OCI-LY1 (cell line): ENCODE data around the gene PTGDR.

Source experiments
- CTCF ChIP-seq: fragments of 200-600 bp; sonication (generic), shearing (Covaris generic); IDR thresholded peaks from 2 replicates; pipeline ENCODE4 v1.5.1; 2017; ENCODE audit warnings: mild to moderate bottlenecking, antibody characterized with exemption, low read length, moderate library complexity, mixed read lengths
- EZH2 ChIP-seq: fragments of 200-600 bp; sonication (generic), shearing (Covaris generic); IDR thresholded peaks from 2 replicates; pipeline ENCODE4 v1.8.0; 2017; ENCODE audit warnings: borderline replicate concordance, mixed run types, mild to moderate bottlenecking, antibody characterized with exemption, low read length, moderate library complexity, mixed read lengths

- TF ChIP-seq CTCF = no peak
- TF ChIP-seq EZH2 = no peak
These were observed 972 bp downstream of the PTGDR start for GRCh38 chr14:52268279-52269061.
